ENCODE results near the gene S1PR1.

DNA sequence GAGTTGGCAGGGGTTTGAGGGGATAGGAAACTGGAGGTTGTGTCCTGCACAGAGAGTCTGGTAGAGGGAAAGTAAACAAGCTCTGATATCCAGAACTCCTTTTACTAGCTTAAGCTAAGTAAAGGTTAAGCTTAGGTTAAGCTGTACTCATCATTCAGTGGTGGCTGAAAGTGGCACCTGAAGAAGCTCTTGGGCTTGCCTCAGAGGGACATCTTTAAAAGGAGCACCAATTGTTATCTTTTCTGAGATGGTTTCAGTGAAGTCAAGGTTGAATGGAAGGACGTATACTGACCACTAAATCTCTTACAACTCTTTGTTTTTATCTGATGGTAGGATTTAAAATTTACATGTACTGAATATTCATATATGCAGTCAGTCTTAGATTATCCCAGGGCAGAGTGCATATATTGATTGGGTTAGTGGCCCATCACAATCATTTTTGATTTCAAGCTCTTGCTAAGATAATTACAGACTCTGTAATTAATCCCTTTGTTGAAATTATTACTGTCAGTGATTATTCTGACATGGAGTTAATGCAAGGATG, 43.3 kb downstream of the S1PR1 start:
- TF ChIP-seq, protein P1, sequence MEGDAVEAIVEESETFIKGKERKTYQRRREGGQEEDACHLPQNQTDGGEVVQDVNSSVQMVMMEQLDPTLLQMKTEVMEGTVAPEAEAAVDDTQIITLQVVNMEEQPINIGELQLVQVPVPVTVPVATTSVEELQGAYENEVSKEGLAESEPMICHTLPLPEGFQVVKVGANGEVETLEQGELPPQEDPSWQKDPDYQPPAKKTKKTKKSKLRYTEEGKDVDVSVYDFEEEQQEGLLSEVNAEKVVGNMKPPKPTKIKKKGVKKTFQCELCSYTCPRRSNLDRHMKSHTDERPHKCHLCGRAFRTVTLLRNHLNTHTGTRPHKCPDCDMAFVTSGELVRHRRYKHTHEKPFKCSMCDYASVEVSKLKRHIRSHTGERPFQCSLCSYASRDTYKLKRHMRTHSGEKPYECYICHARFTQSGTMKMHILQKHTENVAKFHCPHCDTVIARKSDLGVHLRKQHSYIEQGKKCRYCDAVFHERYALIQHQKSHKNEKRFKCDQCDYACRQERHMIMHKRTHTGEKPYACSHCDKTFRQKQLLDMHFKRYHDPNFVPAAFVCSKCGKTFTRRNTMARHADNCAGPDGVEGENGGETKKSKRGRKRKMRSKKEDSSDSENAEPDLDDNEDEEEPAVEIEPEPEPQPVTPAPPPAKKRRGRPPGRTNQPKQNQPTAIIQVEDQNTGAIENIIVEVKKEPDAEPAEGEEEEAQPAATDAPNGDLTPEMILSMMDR (optimal IDR thresholded peaks at IDR 0.05 in 1 of 3, IDR thresholded peaks at IDR 0.05 in 1 of 3, conservative IDR thresholded peaks at IDR 0.05 in 1 of 3; ENCODE audit: extremely low read depth in 1 of 3, insufficient read depth in 2 of 3, low read length in 3 of 3) = no peak
- TF ChIP-seq EZH2 (IDR thresholded peaks at IDR 0.05; ENCODE audit: low read length) = no peak
